Erythroblast (primary cell): ENCODE results near the gene LYPLA2.

Experiments
- GATA1 ChIP-seq: IDR thresholded peaks from 2 replicates; pipeline ENCODE4 v1.6.1; 2011; ENCODE audit warnings: low read depth, mild to moderate bottlenecking, control low read depth, low read length, moderate library complexity
- POLR2A ChIP-seq: IDR thresholded peaks from 2 replicates; pipeline ENCODE4 v1.6.1; 2011; ENCODE audit warnings: mild to moderate bottlenecking, low read length

GRCh38 chr1:23791516-23792047 lies 637 bp downstream of the LYPLA2 start:
- TF ChIP-seq POLR2A = no peak
- no peak for TF ChIP-seq GATA1
